Measurements from ENCODE around the gene AK4. TPM values are rescaled to one million over a fixed set of nuclear protein-coding genes. Genes with fewer than 3 reads are reported as not detected.
A peak's percentile ranks its signal among the peaks of the same experiment; 100 is the strongest.

AK4 gene
- total RNA-seq, 1 experiment from 2014 or later, result 180 TPM

DNA sequence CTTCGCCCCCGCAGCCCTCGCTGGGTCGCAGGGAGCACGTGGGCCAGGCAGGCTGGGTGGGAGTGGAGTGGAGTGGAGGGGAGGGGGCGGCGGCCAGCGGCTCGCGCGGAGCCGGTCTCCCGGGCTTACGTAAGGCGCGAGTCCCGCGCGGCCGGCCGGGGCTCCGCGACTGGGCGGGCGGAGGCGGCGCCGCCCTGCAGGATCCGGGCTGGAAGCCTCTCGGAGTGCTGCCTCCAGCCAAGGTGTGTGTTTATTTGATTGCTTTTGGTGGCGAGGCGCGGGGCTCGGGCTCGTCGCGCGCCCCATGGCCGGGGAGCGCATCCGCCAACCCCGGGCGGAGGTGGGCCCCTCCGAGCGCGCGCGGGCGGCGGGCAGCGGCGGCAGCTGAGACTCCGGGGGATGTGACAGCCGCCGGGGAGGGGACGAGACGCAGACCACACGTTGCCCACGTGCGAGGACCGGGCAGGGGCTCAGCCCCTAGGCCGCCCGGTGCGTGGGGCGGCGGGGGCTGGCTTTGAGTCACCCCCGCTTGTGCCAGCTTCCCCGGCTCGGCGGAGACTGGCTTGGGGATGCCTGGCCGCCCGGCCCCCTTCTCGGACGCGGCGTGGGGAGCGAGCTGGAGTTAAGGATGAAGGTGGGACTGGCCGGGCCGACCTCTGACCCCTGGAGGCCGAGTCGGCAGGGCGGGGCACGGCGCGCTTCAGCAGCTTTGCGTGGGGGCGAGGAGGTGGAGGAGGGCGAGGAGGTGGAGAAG lies 402 bp upstream of the AK4 start (continued):
- TF ChIP-seq, protein P1, sequence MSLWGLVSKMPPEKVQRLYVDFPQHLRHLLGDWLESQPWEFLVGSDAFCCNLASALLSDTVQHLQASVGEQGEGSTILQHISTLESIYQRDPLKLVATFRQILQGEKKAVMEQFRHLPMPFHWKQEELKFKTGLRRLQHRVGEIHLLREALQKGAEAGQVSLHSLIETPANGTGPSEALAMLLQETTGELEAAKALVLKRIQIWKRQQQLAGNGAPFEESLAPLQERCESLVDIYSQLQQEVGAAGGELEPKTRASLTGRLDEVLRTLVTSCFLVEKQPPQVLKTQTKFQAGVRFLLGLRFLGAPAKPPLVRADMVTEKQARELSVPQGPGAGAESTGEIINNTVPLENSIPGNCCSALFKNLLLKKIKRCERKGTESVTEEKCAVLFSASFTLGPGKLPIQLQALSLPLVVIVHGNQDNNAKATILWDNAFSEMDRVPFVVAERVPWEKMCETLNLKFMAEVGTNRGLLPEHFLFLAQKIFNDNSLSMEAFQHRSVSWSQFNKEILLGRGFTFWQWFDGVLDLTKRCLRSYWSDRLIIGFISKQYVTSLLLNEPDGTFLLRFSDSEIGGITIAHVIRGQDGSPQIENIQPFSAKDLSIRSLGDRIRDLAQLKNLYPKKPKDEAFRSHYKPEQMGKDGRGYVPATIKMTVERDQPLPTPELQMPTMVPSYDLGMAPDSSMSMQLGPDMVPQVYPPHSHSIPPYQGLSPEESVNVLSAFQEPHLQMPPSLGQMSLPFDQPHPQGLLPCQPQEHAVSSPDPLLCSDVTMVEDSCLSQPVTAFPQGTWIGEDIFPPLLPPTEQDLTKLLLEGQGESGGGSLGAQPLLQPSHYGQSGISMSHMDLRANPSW (CRISPR knock-in tag; conservative IDR thresholded peaks at IDR 0.05; ENCODE audit: low read depth), result no peak
- peak; percentile 27; the same call in 1 of the 2 replicates for TF ChIP-seq NFYB (CRISPR knock-in tag; conservative IDR thresholded peaks at IDR 0.05; ENCODE audit: low read depth)
- TF ChIP-seq SOX15 (CRISPR knock-in tag; IDR thresholded peaks at IDR 0.05), result no peak
- TF ChIP-seq, protein P2, sequence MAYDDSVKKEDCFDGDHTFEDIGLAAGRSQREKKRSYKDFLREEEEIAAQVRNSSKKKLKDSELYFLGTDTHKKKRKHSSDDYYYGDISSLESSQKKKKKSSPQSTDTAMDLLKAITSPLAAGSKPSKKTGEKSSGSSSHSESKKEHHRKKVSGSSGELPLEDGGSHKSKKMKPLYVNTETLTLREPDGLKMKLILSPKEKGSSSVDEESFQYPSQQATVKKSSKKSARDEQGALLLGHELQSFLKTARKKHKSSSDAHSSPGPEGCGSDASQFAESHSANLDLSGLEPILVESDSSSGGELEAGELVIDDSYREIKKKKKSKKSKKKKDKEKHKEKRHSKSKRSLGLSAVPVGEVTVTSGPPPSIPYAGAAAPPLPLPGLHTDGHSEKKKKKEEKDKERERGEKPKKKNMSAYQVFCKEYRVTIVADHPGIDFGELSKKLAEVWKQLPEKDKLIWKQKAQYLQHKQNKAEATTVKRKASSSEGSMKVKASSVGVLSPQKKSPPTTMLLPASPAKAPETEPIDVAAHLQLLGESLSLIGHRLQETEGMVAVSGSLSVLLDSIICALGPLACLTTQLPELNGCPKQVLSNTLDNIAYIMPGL (CRISPR knock-in tag; IDR thresholded peaks at IDR 0.05), result peak; percentile 54; the same call in 1 of the 2 replicates
- TF ChIP-seq SMAD4 (CRISPR knock-in tag; IDR thresholded peaks at IDR 0.05), result no peak
- TF ChIP-seq, protein P3, sequence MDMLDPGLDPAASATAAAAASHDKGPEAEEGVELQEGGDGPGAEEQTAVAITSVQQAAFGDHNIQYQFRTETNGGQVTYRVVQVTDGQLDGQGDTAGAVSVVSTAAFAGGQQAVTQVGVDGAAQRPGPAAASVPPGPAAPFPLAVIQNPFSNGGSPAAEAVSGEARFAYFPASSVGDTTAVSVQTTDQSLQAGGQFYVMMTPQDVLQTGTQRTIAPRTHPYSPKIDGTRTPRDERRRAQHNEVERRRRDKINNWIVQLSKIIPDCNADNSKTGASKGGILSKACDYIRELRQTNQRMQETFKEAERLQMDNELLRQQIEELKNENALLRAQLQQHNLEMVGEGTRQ (CRISPR knock-in tag; IDR thresholded peaks at IDR 0.05), result peak; percentile 3; the same call in 1 of the 2 replicates
- no peak for TF ChIP-seq ZNF138 (CRISPR knock-in tag; conservative IDR thresholded peaks at IDR 0.05)

DNA sequence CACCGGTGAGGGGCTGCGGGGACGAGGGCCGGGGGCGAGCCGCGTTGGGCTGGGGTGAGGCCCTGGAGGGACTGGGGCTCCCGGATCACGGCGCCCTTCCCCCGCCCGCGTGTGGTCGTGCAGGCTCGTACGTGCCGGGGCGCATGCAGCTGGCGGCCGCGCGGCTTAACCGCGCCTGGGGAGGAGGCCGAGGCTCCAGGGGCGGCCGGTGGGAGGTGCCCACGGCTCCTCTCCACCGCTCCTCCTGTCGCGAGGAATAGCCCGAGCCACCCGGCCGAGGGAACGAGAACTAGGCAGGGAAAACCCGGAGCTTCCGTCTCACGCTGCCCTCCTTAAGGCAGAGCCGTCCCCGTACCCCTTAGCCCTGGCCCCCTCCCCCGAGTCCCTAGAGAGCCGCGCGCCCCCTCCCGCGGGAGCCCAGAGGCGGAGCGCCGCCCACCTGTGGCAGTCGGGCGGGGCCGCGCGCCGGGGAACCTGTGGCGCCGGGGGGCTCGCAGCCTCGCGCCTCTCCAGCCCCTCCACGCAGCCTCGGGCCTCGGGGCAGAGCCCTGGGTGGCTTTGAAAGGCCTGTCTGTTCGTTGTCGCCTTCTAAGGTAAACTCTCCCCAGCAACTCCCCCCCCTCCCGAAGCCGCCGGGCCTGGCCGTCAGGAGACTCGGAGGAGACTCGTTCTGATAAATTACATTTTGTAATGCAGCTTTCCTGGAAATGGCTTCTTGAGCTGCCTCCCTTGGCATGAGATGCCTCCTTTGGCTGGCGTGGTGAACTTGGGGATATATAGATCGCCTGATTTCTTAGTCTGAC lies 746 bp downstream of the AK4 start:
- H3K4me1 Mint-ChIP-seq, result peaks cover 69% of the 10 kb centered on the region
- no peaks in the 10 kb centered on the region for H3K9me3 Mint-ChIP-seq
- H3K4me3 Mint-ChIP-seq, result peak overlapping the region; percentile 88
- H3K36me3 Mint-ChIP-seq, result peaks cover 6% of the 10 kb centered on the region
- ATAC-seq (peak; percentile 41), DNase-seq (ENCODE audit: low spot score) (peak; percentile 71)
- peaks cover 13% of the 10 kb centered on the region for H3K27me3 Mint-ChIP-seq (ENCODE audit: low read depth)
- CTCF ChIA-PET, result interaction anchor here (1.1 to 1.2 kb wide), 2 partner anchors 60 to 61 kb away, joined by 3 to 7 read pairs; no protein-coding TSS in a partner anchor
- H3K27ac Mint-ChIP-seq, result peak overlapping the region; percentile 94
- POLR2A ChIA-PET, result interaction anchor here (1.2 to 1.4 kb wide), 2 partner anchors 19 to 83 kb away, joined by 4 to 5 read pairs; no protein-coding TSS in a partner anchor
- TF ChIP-seq, protein P4, sequence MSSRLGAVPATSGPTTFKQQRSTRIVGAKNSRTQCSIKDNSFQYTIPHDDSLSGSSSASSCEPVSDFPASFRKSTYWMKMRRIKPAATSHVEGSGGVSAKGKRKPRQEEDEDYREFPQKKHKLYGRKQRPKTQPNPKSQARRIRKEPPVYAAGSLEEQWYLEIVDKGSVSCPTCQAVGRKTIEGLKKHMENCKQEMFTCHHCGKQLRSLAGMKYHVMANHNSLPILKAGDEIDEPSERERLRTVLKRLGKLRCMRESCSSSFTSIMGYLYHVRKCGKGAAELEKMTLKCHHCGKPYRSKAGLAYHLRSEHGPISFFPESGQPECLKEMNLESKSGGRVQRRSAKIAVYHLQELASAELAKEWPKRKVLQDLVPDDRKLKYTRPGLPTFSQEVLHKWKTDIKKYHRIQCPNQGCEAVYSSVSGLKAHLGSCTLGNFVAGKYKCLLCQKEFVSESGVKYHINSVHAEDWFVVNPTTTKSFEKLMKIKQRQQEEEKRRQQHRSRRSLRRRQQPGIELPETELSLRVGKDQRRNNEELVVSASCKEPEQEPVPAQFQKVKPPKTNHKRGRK (CRISPR knock-in tag; IDR thresholded peaks at IDR 0.05; ENCODE audit: borderline replicate concordance), result no peak
- TF ChIP-seq ZNF121 (CRISPR knock-in tag; IDR thresholded peaks at IDR 0.05) (no peak), ZNF219 (CRISPR knock-in tag; IDR thresholded peaks at IDR 0.05; ENCODE audit: borderline replicate concordance) (0 out of 2 replicates have a peak, but pooled peaks have one; percentile 55), CREM (CRISPR knock-in tag; IDR thresholded peaks at IDR 0.05) (no peak), ZNF416 (CRISPR knock-in tag; IDR thresholded peaks at IDR 0.05) (no peak), SOX15 (CRISPR knock-in tag; IDR thresholded peaks at IDR 0.05) (no peak), ETV6 (CRISPR knock-in tag; IDR thresholded peaks at IDR 0.05) (0 out of 2 replicates have a peak, but pooled peaks have one; percentile 22), TP53 (CRISPR knock-in tag; IDR thresholded peaks at IDR 0.05) (no peak), ZNF317 (CRISPR knock-in tag; IDR thresholded peaks at IDR 0.05; ENCODE audit: borderline replicate concordance, low read depth) (no peak), ATF1 (CRISPR knock-in tag; IDR thresholded peaks at IDR 0.05) (no peak)
- TF ChIP-seq, protein P5, sequence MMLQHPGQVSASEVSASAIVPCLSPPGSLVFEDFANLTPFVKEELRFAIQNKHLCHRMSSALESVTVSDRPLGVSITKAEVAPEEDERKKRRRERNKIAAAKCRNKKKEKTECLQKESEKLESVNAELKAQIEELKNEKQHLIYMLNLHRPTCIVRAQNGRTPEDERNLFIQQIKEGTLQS (CRISPR knock-in tag; conservative IDR thresholded peaks at IDR 0.05), result no peak
- TF ChIP-seq, protein P6, sequence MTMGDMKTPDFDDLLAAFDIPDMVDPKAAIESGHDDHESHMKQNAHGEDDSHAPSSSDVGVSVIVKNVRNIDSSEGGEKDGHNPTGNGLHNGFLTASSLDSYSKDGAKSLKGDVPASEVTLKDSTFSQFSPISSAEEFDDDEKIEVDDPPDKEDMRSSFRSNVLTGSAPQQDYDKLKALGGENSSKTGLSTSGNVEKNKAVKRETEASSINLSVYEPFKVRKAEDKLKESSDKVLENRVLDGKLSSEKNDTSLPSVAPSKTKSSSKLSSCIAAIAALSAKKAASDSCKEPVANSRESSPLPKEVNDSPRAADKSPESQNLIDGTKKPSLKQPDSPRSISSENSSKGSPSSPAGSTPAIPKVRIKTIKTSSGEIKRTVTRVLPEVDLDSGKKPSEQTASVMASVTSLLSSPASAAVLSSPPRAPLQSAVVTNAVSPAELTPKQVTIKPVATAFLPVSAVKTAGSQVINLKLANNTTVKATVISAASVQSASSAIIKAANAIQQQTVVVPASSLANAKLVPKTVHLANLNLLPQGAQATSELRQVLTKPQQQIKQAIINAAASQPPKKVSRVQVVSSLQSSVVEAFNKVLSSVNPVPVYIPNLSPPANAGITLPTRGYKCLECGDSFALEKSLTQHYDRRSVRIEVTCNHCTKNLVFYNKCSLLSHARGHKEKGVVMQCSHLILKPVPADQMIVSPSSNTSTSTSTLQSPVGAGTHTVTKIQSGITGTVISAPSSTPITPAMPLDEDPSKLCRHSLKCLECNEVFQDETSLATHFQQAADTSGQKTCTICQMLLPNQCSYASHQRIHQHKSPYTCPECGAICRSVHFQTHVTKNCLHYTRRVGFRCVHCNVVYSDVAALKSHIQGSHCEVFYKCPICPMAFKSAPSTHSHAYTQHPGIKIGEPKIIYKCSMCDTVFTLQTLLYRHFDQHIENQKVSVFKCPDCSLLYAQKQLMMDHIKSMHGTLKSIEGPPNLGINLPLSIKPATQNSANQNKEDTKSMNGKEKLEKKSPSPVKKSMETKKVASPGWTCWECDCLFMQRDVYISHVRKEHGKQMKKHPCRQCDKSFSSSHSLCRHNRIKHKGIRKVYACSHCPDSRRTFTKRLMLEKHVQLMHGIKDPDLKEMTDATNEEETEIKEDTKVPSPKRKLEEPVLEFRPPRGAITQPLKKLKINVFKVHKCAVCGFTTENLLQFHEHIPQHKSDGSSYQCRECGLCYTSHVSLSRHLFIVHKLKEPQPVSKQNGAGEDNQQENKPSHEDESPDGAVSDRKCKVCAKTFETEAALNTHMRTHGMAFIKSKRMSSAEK (CRISPR knock-in tag; IDR thresholded peaks at IDR 0.05; ENCODE audit: borderline replicate concordance), result no peak
- TF ChIP-seq, protein P7, sequence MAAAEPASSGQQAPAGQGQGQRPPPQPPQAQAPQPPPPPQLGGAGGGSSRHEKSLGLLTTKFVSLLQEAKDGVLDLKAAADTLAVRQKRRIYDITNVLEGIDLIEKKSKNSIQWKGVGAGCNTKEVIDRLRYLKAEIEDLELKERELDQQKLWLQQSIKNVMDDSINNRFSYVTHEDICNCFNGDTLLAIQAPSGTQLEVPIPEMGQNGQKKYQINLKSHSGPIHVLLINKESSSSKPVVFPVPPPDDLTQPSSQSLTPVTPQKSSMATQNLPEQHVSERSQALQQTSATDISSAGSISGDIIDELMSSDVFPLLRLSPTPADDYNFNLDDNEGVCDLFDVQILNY (CRISPR knock-in tag; IDR thresholded peaks at IDR 0.05), result no peak
- TF ChIP-seq, protein P8, sequence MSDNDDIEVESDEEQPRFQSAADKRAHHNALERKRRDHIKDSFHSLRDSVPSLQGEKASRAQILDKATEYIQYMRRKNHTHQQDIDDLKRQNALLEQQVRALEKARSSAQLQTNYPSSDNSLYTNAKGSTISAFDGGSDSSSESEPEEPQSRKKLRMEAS (CRISPR knock-in tag; IDR thresholded peaks at IDR 0.05), result peak; percentile 27; the same call in 1 of the 2 replicates
